Osteoblast (primary cell): ENCODE measurements around the gene ARL6. TPM values are rescaled to one million over a fixed set of nuclear protein-coding genes. Genes with fewer than 3 reads are reported as not detected.
"Not testable (repeated sequence)": the region's sequence is repeated elsewhere in the genome, so short reads cannot be mapped to it uniquely, and the experiment has no call there.

Source experiments
- DNase-seq: peaks from one replicate; pipeline ENCODE4 v3.0.0; 2011; ENCODE audit warnings: low spot score, mixed read lengths; ENCODE audit not compliant: insufficient read length; ENCODE audit errors: missing footprints
- H2AFZ ChIP-seq: 2 replicates; pipeline ENCODE4 v1.6.0; 2011; ENCODE audit warnings: mild to moderate bottlenecking, low read length
- H3K27ac ChIP-seq: 2 replicates; pipeline ENCODE4 v1.5.1; 2011; ENCODE audit warnings: mild to moderate bottlenecking, low read depth, low read length, moderate library complexity
- H3K27me3 ChIP-seq: 2 replicates; pipeline ENCODE4 v1.6.0; 2012; ENCODE audit warnings: mild to moderate bottlenecking, control low read depth, inconsistent platforms, low read length, moderate library complexity; ENCODE audit not compliant: insufficient read depth
- H3K36me3 ChIP-seq: 2 replicates; pipeline ENCODE4 v1.5.1; 2011; ENCODE audit warnings: mild to moderate bottlenecking, low read length, control low read depth, moderate library complexity; ENCODE audit not compliant: insufficient read depth
- H3K4me1 ChIP-seq: 2 replicates; pipeline ENCODE4 v1.5.1; 2011; ENCODE audit warnings: mild to moderate bottlenecking, low read length, control low read depth, moderate library complexity; ENCODE audit not compliant: insufficient read depth
- H3K4me2 ChIP-seq: 2 replicates; pipeline ENCODE4 v1.6.0; 2011; ENCODE audit warnings: mild to moderate bottlenecking, low read length; ENCODE audit not compliant: insufficient read depth
- H3K4me3 ChIP-seq: fragments of 200-600 bp; sonication (generic); 3 replicates; pipeline ENCODE4 v1.5.1; 2012; ENCODE audit warnings: mild to moderate bottlenecking, low read length, inconsistent platforms; ENCODE audit not compliant: insufficient read depth
- H3K79me2 ChIP-seq: 2 replicates; pipeline ENCODE4 v1.6.0; 2012; ENCODE audit warnings: mild to moderate bottlenecking, low read length, control low read depth, inconsistent platforms; ENCODE audit not compliant: insufficient read depth
- H3K9me3 ChIP-seq: 2 replicates; pipeline ENCODE4 v1.5.1; 2011; ENCODE audit warnings: low read depth, low read length, control low read depth
- H4K20me1 ChIP-seq: 2 replicates; pipeline ENCODE4 v1.6.0; 2012; ENCODE audit warnings: mild to moderate bottlenecking, low read length, control low read depth; ENCODE audit not compliant: insufficient read depth
- total RNA-seq: library from RNA; depleted of rRNA; stranded (reverse); fragments of >200 nt; gene quantifications from 2 replicates; pipeline ENCODE4 v1.2.3, GENCODE V29; 2012
- TF ChIP-seq, protein P1 (sequence below): IDR thresholded peaks from 2 replicates; pipeline ENCODE4 v1.5.1; 2011; ENCODE audit warnings: mild to moderate bottlenecking, low read depth, low read length, moderate library complexity; ENCODE audit errors: extremely low read depth

ARL6 gene
- total RNA-seq, 1 donor = 11.6 TPM

DNA sequence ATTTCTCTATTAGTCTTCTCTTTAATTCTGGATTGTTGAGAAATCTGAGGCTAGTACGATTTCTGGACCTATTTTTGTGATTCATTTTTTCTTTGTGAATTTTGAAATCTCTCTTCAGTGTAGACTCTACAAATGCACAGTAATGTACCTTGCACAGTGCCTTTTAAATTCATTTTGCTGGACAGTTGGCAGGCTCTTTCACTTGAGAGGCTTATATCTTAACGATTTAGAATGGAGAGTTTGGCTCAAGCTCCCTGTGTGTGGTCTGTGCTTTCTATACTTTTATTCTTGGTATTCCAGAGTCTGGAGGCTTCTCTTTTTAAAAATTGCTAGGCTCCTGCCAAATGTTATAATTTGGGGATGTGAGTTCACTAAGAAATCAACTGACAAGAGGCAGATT, 66.1 kb downstream of the ARL6 start:
- no peaks in the 10 kb centered on the region for H3K9me3 ChIP-seq
- no peak overlapping the region for H3K4me3 ChIP-seq
- H4K20me1 ChIP-seq = peaks cover 10% of the 10 kb centered on the region
- H3K36me3 ChIP-seq = no peaks in the 10 kb centered on the region
- H3K4me1 ChIP-seq = peaks cover 4% of the 10 kb centered on the region
- peaks cover 30% of the 10 kb centered on the region for H3K79me2 ChIP-seq
- H3K4me2 ChIP-seq = no peak overlapping the region
- DNase-seq = no peak
- TF ChIP-seq, protein P1, sequence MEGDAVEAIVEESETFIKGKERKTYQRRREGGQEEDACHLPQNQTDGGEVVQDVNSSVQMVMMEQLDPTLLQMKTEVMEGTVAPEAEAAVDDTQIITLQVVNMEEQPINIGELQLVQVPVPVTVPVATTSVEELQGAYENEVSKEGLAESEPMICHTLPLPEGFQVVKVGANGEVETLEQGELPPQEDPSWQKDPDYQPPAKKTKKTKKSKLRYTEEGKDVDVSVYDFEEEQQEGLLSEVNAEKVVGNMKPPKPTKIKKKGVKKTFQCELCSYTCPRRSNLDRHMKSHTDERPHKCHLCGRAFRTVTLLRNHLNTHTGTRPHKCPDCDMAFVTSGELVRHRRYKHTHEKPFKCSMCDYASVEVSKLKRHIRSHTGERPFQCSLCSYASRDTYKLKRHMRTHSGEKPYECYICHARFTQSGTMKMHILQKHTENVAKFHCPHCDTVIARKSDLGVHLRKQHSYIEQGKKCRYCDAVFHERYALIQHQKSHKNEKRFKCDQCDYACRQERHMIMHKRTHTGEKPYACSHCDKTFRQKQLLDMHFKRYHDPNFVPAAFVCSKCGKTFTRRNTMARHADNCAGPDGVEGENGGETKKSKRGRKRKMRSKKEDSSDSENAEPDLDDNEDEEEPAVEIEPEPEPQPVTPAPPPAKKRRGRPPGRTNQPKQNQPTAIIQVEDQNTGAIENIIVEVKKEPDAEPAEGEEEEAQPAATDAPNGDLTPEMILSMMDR = no peak
- H3K27me3 ChIP-seq = no peaks in the 10 kb centered on the region
- no peak overlapping the region for H2AFZ ChIP-seq
- no peak overlapping the region for H3K27ac ChIP-seq

DNA sequence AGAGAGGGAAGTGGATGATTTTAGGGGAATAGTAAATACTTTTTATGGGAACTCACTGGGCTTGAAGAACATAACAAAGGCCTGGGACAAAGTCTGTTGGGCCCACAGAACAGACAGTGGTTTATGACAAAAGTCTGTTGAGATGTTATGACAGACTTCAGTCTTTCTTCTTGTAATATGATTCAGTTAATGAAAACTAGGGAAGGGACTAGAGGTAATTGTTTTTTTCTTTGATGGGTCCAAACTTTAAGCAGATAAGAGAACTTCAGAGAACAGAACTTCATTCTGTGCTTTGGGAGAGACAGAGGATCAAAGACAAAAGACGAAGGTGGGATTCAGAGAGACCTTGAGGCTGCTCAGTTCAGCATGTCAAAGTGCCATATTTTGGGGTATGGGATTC, 66.6 kb downstream of the ARL6 start:
- H3K36me3 ChIP-seq = no peaks in the 10 kb centered on the region
- H3K79me2 ChIP-seq = peaks cover 27% of the 10 kb centered on the region
- H3K27ac ChIP-seq = no peak overlapping the region
- H3K4me2 ChIP-seq = no peak overlapping the region
- TF ChIP-seq, protein P1 = no peak
- peaks cover 9% of the 10 kb centered on the region for H3K4me1 ChIP-seq
- H2AFZ ChIP-seq = no peak overlapping the region
- peaks cover 12% of the 10 kb centered on the region for H4K20me1 ChIP-seq
- no peak for DNase-seq
- no peaks in the 10 kb centered on the region for H3K27me3 ChIP-seq
- H3K4me3 ChIP-seq = no peak overlapping the region
- H3K9me3 ChIP-seq = no peaks in the 10 kb centered on the region

DNA sequence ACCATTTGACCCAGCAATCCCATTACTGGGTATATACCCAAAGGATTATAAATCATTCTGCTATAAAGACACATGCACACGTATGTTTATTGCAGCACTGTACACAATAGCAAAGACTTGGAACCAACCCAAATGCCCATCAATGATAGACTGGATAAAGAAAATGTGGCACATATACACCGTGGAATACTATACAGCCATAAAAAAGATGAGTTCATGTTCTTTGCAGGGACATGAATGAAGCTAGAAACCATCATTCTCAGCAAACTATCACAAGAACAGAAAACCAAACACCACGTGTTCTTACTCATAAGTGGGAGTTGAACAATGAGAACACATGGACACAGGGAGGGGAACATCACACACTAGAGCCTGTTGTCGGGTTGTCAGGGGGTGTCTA, 68.6 kb downstream of the ARL6 start:
- Histone ChIP-seq H3K79me2 (peaks cover 19% of the 10 kb centered on the region), H4K20me1 (peaks cover 19% of the 10 kb centered on the region)
- not testable (repeated sequence) for H3K4me1 ChIP-seq, H3K27me3 ChIP-seq, H3K9me3 ChIP-seq, H3K4me2 ChIP-seq, H2AFZ ChIP-seq, DNase-seq, H3K4me3 ChIP-seq, H3K27ac ChIP-seq, H3K36me3 ChIP-seq

DNA sequence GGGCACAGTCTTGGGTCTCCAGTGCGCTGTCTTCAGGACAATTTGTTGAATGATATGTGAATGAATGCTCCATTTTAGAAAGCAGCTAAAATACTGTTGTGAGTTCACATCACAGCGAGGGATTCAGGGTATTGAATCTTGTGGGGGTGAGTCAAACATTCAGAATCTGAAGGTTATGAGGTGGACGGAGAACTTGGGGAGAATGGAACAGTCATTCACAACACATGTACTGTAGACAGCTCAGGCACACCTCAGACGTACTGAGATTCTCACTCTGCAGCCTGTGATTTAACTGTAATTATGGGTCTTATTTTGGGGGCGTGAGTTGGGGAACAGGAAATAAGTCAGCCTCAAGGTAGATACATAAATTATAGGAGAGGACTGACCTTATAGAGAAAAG, 71.2 kb downstream of the ARL6 start:
- peaks cover 18% of the 10 kb centered on the region for H3K79me2 ChIP-seq
- DNase-seq = no peak
- H2AFZ ChIP-seq = no peak overlapping the region
- H3K4me2 ChIP-seq = peak overlapping the region; percentile 18
- TF ChIP-seq, protein P1 = no peak
- H3K27ac ChIP-seq = peak overlapping the region; percentile 40
- H3K4me1 ChIP-seq = peaks cover 9% of the 10 kb centered on the region
- no peaks in the 10 kb centered on the region for H3K9me3 ChIP-seq
- H3K36me3 ChIP-seq = no peaks in the 10 kb centered on the region
- H3K4me3 ChIP-seq = no peak overlapping the region
- no peaks in the 10 kb centered on the region for H3K27me3 ChIP-seq
- peaks cover 26% of the 10 kb centered on the region for H4K20me1 ChIP-seq
